Measurements from ENCODE around the gene NEIL1. TPM values are rescaled to one million over a fixed set of nuclear protein-coding genes. Genes with fewer than 3 reads are reported as not detected.
"Not testable (repeated sequence)": the region's sequence is repeated elsewhere in the genome, so short reads cannot be mapped to it uniquely, and the experiment has no call there.

Gene NEIL1
- polyA plus RNA-seq, 10 donors = 3.5 to 12.4 (median 6.8) TPM

GRCh38 chr15:75333654-75334419, 13.0 kb upstream of the NEIL1 start:
- not testable (repeated sequence) for DNase-seq

DNA sequence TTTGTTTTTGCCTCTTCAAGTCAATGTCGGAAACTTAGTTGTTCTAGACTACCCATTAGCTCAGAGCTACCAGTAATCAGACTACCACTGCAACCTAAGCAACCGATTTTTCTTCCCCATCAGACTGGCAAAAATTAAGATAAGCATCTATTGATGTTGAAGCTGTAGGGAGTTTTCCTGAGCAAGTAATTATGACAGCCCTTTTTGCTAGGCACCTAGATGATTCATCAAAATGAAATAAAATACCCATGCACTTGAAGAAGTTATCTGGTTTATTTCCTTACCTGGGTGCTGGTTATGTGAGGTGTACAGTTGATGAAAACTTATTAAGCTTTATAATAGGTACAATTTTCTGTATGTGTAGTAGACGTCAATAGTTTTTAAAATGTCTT, 11.5 kb upstream of the NEIL1 start:
- DNase-seq = no peak

DNA sequence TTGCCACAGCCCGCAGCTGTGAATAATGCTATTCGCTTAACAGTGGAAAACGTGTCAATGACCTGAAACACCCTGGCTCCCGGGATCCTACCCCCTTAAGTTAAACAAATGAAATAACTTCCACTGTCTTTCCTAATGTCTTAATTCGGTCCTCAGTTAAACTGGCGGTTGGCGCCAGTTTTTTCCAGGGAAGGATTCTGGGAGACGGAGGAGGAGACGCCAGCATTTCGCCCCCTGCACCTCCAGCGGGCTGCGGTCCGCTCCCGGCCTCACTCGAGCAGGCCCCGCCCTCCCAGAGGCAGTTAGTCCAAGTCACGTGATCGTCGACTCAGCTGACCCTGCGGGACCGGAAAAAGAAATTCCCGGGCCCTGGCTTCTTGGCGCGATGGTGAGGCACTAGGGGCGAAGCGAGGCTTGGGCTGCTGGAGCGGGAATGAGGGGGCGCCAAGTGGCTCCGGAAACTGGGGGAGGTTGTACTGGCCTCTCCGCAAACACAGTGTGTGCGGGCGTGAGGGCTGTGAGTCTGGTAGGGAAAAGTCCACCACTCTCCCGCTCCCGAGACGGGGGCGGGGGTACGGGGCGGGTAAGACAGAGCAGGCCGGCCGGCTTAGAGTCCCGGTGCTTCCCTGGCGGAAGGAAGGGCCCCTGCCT, 11.0 kb upstream of the NEIL1 start, which contains the start of gene COMMD4:
COMMD4 (plus strand) TSS at position 359 of the 651 bp plus-strand sequence; CDS start at position 386, 27 bp downstream.
- DNase-seq = peak; percentile 94 to 97 (median 96)

- no peak for DNase-seq
Observed at GRCh38 chr15:75338661-75339240, 8.1 kb upstream of the NEIL1 start.

DNA sequence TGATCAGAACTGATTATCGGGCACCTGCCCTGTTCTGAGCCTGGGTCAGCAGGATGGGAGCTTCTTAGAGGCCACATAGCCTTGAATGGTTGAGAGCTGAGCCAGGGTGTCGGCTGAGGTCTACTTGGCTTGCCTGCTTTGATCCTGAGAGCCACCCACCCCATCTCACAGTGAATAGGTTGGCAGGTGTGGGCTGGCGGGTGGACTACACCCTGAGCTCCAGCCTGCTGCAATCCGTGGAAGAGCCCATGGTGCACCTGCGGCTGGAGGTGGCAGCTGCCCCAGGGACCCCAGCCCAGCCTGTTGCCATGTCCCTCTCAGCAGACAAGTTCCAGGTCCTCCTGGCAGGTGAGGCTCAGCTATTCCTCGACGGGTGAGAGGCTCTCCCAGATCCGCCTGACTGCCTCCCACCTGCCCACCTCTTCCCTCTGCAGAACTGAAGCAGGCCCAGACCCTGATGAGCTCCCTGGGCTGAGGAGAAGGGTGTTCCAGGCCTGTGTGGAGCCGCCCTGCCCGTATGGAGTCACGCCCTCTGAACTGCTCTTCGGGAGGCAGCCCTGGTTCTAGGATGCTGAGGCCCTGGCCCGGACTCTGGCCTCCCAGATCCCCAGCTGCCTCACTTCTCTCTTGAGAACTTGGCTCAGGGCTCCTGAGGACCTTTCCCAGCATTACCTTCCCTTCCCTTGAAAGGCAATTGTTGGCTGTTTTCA, 7.2 kb upstream of the NEIL1 start:
- no peak for DNase-seq

- no peak for DNase-seq
Observed at GRCh38 chr15:75342221-75342620, 4.6 kb upstream of the NEIL1 start.

DNA sequence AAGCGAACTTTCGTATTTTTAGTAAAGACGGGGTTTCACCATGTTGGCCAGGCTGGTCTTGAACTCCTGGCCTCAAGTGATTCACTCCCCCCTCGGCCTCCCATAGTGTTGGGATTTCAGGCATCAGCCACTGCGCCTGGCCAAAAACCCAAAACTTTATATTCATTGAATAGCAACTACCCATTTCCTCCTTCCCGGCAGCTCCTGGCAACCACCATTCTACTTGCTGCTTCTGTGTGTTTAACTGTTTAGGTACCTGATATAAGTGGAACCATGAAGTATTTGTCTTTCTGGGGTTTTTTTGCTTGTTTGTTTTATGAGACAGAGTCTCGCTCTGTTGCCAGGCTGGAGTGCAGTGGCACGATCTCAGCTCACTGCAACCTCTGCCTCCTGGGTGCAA, 2.9 kb upstream of the NEIL1 start:
- DNase-seq = not testable (repeated sequence)

DNA sequence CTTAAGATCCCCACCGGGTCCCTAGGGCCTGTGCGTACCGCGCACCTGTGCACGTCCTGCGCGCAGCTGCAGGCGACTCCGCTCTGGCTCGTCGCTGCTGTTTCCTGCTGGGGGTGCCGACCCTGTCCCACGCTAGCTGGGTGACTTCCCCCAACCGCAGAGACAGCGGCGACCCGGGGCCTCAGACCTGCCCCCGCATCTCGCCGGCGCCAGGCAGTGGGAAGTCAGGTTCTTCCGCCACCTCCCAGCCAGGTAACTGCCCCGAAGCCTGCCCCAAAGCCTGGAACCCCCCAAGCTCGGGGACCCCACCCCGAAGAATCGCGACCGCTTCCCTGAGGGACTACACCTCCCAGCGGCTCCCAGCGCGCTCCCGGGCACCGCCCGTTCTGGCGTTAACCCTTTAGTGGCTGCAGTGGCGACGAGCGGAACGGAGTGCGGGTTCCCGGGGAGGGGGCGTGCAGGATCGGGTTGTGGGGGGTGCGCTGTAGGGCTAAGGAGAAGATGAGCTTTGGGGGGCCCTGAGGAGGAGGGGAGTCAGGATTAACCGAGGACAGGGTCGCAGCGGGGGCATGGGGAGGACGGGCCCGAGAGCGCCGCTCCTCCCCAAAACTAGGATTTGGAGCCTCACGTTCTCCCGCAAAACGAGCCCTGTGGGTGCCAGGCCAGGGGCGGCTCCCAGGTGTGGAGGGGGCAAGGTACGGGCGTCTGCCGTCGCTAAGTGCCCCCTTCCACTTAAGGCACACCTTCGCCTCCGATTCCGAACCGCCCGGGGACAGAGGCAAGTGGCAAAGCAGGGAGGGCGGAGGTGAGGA, 589 bp downstream of the NEIL1 start:
- peak in 1 of 3 donors; percentile 64 for DNase-seq

DNA sequence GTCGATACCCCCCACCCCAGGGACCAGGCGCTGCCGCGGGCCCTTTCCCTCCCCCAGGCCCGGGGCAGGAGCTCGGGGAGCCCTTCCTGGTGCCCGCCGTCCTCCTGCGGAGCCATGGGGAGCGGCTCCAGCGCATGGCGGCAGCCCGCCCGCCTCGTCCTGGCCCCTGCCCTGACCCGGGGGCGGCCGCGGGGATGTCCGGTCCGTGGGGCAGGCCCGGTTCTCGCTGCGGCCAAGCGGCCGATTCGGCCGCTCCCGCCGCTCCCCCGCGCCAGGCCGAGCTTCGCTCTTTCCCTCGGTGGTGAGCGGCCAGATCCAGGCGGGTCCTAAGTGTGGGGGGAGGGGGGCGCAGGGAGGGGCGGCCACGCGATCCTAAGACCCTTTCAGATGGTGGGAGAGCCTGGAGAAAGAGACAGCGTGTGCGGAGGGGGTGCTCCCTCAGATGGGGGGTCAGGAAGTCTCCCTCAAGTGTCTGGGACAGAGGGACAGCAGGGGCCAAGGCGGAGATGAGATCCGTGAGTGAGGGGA, 1.3 kb downstream of the NEIL1 start:
- DNase-seq = peak in 1 of 3 donors; percentile 59

- DNase-seq = no peak
Observed at GRCh38 chr15:75348562-75349350, 1.9 kb downstream of the NEIL1 start.

GRCh38 chr15:75349351-75349669, 2.5 kb downstream of the NEIL1 start:
- not testable (repeated sequence) for DNase-seq

GRCh38 chr15:75349851-75350588, 3.2 kb downstream of the NEIL1 start:
- DNase-seq = no peak

- no peak for DNase-seq
Observed at GRCh38 chr15:75350601-75351361, 3.9 kb downstream of the NEIL1 start.

- DNase-seq = no peak
Observed at GRCh38 chr15:75352186-75353080, 5.6 kb downstream of the NEIL1 start.

DNA sequence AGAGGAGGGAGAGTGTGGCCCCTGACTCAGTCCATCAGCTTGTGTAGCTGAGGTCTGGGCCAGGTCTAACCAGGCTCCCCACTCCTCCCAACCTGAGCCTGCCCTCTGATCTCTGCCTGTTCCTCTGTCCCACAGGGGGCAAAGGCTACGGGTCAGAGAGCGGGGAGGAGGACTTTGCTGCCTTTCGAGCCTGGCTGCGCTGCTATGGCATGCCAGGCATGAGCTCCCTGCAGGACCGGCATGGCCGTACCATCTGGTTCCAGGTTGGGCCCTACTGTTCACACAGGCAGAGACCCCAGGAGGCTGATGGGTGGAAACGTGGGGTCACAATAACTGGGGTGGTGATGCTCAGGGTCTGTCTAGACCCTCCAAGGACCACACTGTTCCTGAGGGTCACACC, 6.8 kb downstream of the NEIL1 start:
- DNase-seq = no peak

DNA sequence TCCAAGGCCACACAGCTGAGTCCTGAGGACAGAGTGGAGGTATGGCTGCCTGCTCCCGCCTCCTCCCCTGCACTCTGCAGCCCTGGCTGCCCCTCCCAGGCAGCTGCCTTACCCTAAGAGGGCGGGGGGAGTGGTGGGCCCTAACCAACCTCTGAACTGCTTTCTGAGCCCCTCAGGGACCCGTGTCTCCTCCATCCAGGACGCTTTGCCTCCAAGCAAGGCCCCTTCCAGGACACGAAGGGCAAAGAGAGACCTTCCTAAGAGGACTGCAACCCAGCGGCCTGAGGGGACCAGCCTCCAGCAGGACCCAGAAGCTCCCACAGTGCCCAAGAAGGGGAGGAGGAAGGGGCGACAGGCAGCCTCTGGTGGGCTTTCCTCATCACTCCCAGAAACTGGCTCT, 7.6 kb downstream of the NEIL1 start:
- no peak for DNase-seq

DNA sequence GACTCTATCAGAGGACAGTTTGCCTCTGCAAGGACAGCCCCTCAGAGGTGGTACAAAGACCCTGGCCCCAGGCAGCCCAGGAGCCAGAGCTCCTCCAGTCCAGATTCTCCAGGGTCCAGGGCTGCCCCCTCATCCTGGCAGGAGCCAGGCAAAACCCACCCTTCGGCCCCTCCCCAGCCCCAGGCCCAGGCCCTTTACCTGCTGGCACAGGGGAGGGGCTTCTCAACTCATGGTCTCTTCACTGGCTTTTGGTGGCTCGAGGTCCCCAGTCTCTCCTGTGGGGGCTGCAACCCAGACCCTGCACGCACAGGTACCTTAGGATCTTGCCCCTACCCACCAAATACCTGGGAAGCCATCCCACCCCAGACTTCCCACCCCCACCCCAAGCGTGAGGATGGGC, 8.5 kb downstream of the NEIL1 start:
- no peak for DNase-seq

- no peak for DNase-seq
Observed at GRCh38 chr15:75356006-75356405, 9.2 kb downstream of the NEIL1 start.
